ENCODE results near the gene OR1S1. TPM values are rescaled to one million over a fixed set of nuclear protein-coding genes. Genes with fewer than 3 reads are reported as not detected.

The OR1S1 gene
- not detected in 2 replicates for total RNA-seq

GRCh38 chr11:58212420-58212819 is at the start of gene OR1S1:
TSS of gene OR1S1 (plus strand) at chr11:58212720.

GRCh38 chr11:58188770-58189169 is 23.8 kb upstream of the OR1S1 start, which contains the start of gene OR9Q2:
TSS of gene OR9Q2 (plus strand) at chr11:58189070. CDS start at chr11:58190491, 1,421 bp downstream.

GRCh38 chr11:58204042-58204441 is 8.5 kb upstream of the OR1S1 start, which contains the start of gene OR1S2:
TSS of gene OR1S2 (minus strand) at chr11:58204142. CDS start at chr11:58204142, 0 bp downstream.

Other genes starting within 250 kb of the OR1S1 start
- not detected in 2 replicates for gene OR9Q1, start 188.8 kb upstream of the OR1S1 start, total RNA-seq
- not detected in 2 replicates for gene OR6Q1, start 181.8 kb upstream of the OR1S1 start, total RNA-seq
- not detected in 2 replicates for gene OR9I1, start 87.2 kb upstream of the OR1S1 start, total RNA-seq
- not detected in 2 replicates for gene OR9Q2, start 23.6 kb upstream of the OR1S1 start, total RNA-seq
- not detected in 2 replicates for gene OR1S2, start 8.6 kb upstream of the OR1S1 start, total RNA-seq
- not detected in 2 replicates for gene OR10Q1, start 16.2 kb downstream of the OR1S1 start, total RNA-seq
- under 0.01 TPM in 1 of 2 replicates, not detected in the other for gene OR10W1, start 55.5 kb downstream of the OR1S1 start, total RNA-seq
- not detected in 2 replicates for gene OR5B17, start 146.3 kb downstream of the OR1S1 start, total RNA-seq
- gene OR5B3, start 194.2 kb downstream of the OR1S1 start, total RNA-seq, result not detected in 2 replicates
- not detected in 2 replicates for gene OR5B2, start 215.4 kb downstream of the OR1S1 start, total RNA-seq
- 0.09 TPM in 1 of 2 replicates, not detected in the other for gene OR5B12, start 229.5 kb downstream of the OR1S1 start, total RNA-seq

All from bronchial smooth muscle cell (primary cell).